Retinal pigment epithelial cell (primary cell): ENCODE measurements around the gene BLVRA.

ENCODE experiments used
- DNase-seq: peaks from one replicate; pipeline ENCODE4 v3.0.0-alpha.2; 2010; ENCODE audit warnings: low read depth
- H3K4me3 ChIP-seq: 2 replicates; pipeline ENCODE4 v1.5.1; 2011; ENCODE audit warnings: mild to moderate bottlenecking, low read length, control low read depth, moderate library complexity
- CTCF ChIP-seq: conservative IDR thresholded peaks from 2 replicates; pipeline ENCODE4 v1.5.1; 2011; ENCODE audit warnings: low read depth, low read length, control low read depth, inconsistent platforms

Gene BLVRA

GRCh38 chr7:43735802-43736603 lies 22.5 kb upstream of the BLVRA start:
- no peak for DNase-seq
- no peak for TF ChIP-seq CTCF

GRCh38 chr7:43737467-43738127 lies 20.9 kb upstream of the BLVRA start:
- no peak overlapping the region for H3K4me3 ChIP-seq
- no peak for TF ChIP-seq CTCF
- no peak for DNase-seq

More at GRCh38 chr7:43735802-43736603, 22.5 kb upstream of the BLVRA start:
- no peak overlapping the region for H3K4me3 ChIP-seq

DNA sequence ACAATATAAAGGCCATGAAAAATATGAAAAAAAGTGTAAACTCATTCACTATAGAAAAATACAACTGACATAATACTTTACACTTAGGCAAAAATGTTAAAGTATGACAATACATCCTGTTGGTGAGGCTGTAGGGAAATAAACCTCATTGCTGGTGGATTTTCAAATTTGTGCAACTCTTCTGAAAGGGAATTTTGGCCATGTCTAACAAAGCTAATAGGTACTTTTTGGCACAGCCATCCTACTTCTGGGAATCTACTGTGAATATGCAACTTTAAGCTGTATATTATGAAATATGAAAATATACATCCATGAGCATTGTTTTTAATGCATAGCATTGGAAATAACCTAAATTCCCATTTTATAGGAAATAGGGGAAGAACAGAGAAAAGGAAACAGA lies 15.8 kb upstream of the BLVRA start:
- H3K4me3 ChIP-seq, result no peak overlapping the region
- TF ChIP-seq CTCF, result no peak
- DNase-seq, result no peak

DNA sequence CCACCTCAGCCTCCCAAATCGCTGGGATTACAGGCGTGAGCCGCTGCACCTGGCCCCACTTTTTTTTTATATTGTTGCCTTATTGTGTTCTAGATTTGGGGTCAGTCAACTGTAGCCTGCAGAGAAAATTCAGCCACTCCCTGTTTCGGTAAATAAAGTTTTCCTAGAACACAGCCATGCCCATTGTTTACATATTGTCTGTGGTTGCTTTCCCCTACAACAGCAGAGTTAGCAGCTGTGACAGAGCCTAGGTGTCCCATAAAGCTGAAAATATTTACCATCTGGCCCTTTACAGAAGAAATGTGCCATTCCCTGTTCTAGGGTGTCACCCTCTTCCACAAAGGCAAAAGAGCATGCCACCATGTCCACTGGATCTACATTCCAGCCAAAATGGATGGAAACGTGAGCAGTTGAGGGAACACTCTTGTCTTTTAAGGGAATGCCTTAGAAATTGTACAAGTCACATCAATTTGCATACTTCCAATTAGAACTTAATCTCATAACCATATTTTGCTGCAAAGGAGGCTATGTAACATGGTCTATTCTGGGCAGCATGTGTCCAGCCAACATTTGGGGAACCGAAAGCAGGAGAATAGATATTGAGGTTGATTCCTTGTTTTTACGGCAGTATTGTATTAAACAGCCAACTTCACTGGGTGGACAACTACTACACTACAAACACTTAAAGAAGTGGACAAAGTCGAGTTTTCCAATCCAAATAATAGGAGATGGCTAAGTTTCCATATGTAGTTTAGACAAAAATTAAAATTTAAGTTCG lies 11.0 kb upstream of the BLVRA start:
- H3K4me3 ChIP-seq, result no peak overlapping the region
- no peak for TF ChIP-seq CTCF
- DNase-seq, result no peak

DNA sequence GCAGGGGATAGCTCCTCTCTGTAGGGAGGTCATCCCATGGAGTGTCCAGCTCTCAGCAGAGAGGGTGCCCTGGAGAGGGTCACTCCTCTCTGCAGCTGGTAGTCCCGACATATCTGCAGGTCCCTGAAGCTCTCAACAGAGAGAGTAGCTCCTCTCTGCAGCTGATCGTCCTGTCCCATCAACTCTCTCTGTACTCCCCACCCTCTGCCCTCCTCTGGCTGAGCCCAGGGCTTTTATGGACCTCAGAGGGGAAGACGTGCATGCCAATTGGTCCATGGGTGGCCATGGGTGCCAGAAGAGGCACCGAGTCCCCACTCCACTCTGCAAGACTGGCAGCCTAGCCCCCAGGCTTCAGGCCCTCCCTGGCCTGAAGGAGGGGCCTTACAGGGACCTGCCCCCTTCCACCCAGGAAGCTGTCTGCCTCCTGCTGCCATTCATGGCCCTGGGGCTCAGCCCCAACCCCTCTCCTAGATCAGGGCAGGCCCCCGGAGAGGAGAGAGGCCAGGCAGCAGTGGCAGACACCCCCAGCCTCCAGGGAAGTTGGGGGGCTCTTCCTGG lies 9.0 kb upstream of the BLVRA start:
- no peak overlapping the region for H3K4me3 ChIP-seq
- DNase-seq, result no peak
- TF ChIP-seq CTCF, result no peak

DNA sequence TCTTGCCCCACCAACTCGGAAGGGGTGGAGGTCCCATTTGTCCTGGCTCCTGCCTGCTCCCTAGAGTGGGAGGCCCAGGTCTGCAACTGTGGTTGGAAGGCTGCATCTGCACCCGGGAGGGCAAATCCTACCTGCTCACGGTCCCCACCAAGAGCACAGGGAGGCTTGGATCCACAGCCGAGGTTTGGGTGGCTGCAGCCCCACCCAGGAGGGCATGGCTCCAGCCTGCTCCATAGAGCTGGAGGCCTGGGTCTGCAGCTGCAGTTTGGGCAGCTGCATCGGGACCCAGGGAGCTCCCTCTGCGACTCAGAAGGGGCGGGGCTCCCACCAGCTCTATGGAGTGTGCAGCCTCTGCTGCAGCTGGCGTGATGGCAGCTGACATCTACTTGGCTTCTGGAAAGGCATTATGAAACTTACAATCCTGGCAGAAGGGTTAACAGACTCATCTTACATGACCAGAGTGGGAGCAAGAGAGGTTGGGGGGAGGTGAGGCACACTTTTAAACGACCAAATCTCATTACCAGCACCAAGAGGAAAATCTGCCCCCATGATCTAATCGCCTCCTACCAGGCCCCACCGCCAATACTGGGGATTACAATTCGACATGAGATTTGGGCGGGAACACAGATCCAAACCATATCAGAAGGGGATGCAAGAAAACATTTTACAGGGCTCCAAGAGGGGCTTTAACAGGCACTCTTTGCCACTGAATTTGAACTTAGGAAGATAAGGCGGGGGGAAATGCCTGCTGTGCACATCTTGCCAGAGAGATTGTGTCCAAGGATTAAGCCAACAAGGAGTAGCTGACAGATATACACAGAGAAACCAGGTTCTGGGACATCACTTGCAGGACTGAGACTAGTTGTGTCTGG lies 8.2 kb upstream of the BLVRA start:
- DNase-seq, result no peak
- no peak for TF ChIP-seq CTCF
- no peak overlapping the region for H3K4me3 ChIP-seq
